Right lobe of liver (tissue), 6 donors: ENCODE results near the gene SNAP47. TPM values are rescaled to one million over a fixed set of nuclear protein-coding genes. Genes with fewer than 3 reads are reported as not detected.

Experiments
- ATAC-seq, 4 donors: fragments of 200-7000 bp; cut with Tn5 transposase; one replicate each; pipeline ENCODE4 v1.9.1; 2020; ENCODE audit warnings: mild to moderate bottlenecking in 4 of 4, moderate library complexity in 4 of 4
- DNase-seq, 3 donors: peaks; one replicate each; pipeline ENCODE4 v3.0.0-alpha.2; 2020
- H3K27ac ChIP-seq, 3 donors: fragments of 200-600 bp; one replicate each; pipeline ENCODE4 v1.8.0; 2022
- H3K27me3 ChIP-seq, 2 donors: fragments of 200-600 bp; one replicate each; pipeline ENCODE4 v1.8.0; 2022
- H3K36me3 ChIP-seq, 4 donors: fragments of 200-600 bp; sonication (generic) in 1 of 4; one replicate each; pipeline versions ENCODE4 v1.5.1 to v1.8.0; 2017 to 2022; ENCODE audit warnings: control low read depth in 1 of 4
- H3K4me1 ChIP-seq, 4 donors: fragments of 200-600 bp; sonication (generic) in 1 of 4; one replicate each; pipeline versions ENCODE4 v1.5.1 to v1.8.0; 2017 to 2022; ENCODE audit warnings: control low read depth in 1 of 4
- H3K4me3 ChIP-seq, 3 donors: fragments of 200-600 bp; one replicate each; pipeline ENCODE4 v1.8.0; 2022
- H3K9me3 ChIP-seq, 4 donors: fragments of 200-600 bp; sonication (generic) in 1 of 4; one replicate each; pipeline versions ENCODE4 v1.5.1 to v1.8.0; 2017 to 2022; ENCODE audit warnings: control low read depth in 1 of 4
- POLR2A ChIP-seq: fragments of 450-650 bp; IDR thresholded peaks from one replicate; pipeline ENCODE4 v1.6.1; 2017; ENCODE audit warnings: antibody characterized with exemption, mild to moderate bottlenecking
- WGBS: methylation state at CpG from one replicate; pipeline ENCODE4 v1.1.6; 2018; ENCODE audit warnings: low coverage, low lambda C conversion rate; ENCODE audit not compliant: insufficient coverage; ENCODE audit errors: missing lambda C conversion rate; 5-methylcytosine and 5-hydroxymethylcytosine counted together
- intact Hi-C, 2 donors: fragments of 100-400 bp; cut with DNase I; formaldehyde crosslinking; loops; one replicate each; pipeline versions ENCODE4 v1.11.2 to v1.14.1; 2022
- total RNA-seq, 6 experiments: library from RNA; depleted of rRNA in 2 of 6; stranded (reverse); fragments of >200 nt in 2 of 6; fragmentation: NEBNext Ultra II Directional in 3 of 6; extraction: Animal tissue kit (Norgen Biotek cat#: 25700) in 3 of 6; gene quantifications; one replicate each; pipeline versions ENCODE4 v1.1.0 to v1.2.4, GENCODE V29; 2016 to 2023
- TF ChIP-seq, protein P1 (sequence below), 4 donors: fragments of 200-600 bp in 3 of 4; fragments of 450-650 bp in 1 of 4; IDR thresholded peaks; one replicate each; pipeline versions ENCODE4 v1.5.1 to v1.8.0; 2016 to 2022; ENCODE audit warnings: antibody characterized with exemption in 4 of 4, mild to moderate bottlenecking in 2 of 4
- donor health status: DM: no; HTN: yes; CAD: no.
- donor health status: DM: no; HTN: no; CAD: no.
- donor health status: DM: no; HTN: no; CAD: no.
- donor health status: DM: no; HTN: yes; CAD: no.
- donor health status: DM: no; HTN: yes; CAD: no.

Gene SNAP47
- total RNA-seq, 6 experiments from 2014 or later = 15.2 to 32.5 (median 24.8) TPM

DNA sequence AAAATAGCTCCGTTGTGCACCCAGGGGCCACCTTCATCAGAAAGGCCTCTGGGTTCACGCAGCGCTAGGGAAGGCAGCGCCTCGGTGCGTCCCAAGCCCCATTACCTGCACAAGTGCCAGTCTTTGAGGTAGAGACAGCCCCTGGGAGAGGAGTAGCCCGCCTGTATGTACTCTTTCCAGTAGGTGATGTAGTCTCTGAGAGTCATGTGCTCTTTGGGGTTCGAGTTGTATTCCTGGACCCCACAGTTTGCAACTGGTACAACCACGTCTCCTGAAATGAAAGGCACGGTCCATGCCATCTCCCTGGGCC, 734 bp upstream of the SNAP47 start:
- Histone ChIP-seq H3K4me1 (peaks cover 0 to 35% (median 16%) of the 10 kb centered on the region in 4 donors), H3K27me3 (no peaks in the 10 kb centered on the region), H3K4me3 (peak overlapping the region; percentile 76 to 98 (median 96)), H3K36me3 (peaks cover 0 to 13% (median 3%) of the 10 kb centered on the region in 4 donors), H3K27ac (peak overlapping the region; percentile 72 to 82 (median 73)), H3K9me3 (no peaks in the 10 kb centered on the region)
- 0% methylated on average over 6 of the region's 10 CpGs for WGBS
- ATAC-seq (peak in 1 of 4 donors; percentile 0), DNase-seq (no peak)
- TF ChIP-seq, protein P1, sequence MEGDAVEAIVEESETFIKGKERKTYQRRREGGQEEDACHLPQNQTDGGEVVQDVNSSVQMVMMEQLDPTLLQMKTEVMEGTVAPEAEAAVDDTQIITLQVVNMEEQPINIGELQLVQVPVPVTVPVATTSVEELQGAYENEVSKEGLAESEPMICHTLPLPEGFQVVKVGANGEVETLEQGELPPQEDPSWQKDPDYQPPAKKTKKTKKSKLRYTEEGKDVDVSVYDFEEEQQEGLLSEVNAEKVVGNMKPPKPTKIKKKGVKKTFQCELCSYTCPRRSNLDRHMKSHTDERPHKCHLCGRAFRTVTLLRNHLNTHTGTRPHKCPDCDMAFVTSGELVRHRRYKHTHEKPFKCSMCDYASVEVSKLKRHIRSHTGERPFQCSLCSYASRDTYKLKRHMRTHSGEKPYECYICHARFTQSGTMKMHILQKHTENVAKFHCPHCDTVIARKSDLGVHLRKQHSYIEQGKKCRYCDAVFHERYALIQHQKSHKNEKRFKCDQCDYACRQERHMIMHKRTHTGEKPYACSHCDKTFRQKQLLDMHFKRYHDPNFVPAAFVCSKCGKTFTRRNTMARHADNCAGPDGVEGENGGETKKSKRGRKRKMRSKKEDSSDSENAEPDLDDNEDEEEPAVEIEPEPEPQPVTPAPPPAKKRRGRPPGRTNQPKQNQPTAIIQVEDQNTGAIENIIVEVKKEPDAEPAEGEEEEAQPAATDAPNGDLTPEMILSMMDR (IDR thresholded peaks at IDR 0.05) = no peak
- no peak for TF ChIP-seq POLR2A
- intact Hi-C loops = no loop called here

GRCh38 chr1:227735539-227736285, 477 bp downstream of the SNAP47 start:
- H3K4me1 ChIP-seq = peaks cover 0 to 23% (median 10%) of the 10 kb centered on the region in 4 donors

DNA sequence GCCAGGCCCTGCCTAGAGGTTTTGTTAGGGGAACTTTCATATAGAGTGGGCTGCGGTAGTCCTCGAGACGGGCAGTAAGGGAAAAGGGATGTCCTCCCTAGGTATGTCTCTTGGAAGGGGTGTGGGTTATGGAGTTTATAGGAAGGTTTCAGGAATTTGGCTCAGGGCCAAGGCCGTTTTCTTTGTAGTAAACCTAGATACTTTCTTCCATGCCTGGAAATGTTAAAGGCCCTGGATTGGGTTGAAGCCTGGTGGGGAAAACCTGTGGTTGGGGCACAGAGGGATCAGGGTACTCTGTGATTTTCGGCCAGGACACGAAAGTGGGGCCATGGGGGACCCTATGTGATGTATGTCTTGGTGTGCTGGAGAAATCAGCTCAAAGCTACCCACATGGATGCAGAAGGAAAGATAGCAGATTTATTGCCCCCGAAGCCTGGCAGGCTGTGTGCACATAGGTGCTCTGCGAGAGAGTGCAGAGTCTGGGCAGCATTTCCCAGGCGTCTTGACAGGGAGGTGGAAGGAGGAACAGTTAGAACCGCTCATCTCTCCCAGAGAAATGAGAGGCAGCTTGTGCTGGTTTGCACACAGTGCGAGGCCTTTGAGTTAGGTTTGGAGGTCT, 1.7 kb downstream of the SNAP47 start:
- Histone ChIP-seq H3K36me3 (peaks cover 0 to 13% (median 5%) of the 10 kb centered on the region in 4 donors), H3K4me3 (no peak overlapping the region), H3K4me1 (peaks cover 0 to 11% (median 4%) of the 10 kb centered on the region in 4 donors), H3K9me3 (no peaks in the 10 kb centered on the region), H3K27me3 (no peaks in the 10 kb centered on the region), H3K27ac (no peak overlapping the region)
- WGBS = 81% methylated on average over 6 of the region's 11 CpGs
- DNase-seq = peak in 1 of 3 donors; percentile 43
- no peak for ATAC-seq
- intact Hi-C loops = loop anchor here in 1 of 2 donors (5.0 kb wide), 1 partner anchor 175 kb away; the partner anchor contains the start of gene ZNF678
- TF ChIP-seq, protein P1 (IDR thresholded peaks at IDR 0.05) = no peak
- no peak for TF ChIP-seq POLR2A

More at GRCh38 chr1:227735539-227736285, 477 bp downstream of the SNAP47 start:
- peaks cover 0 to 13% (median 5%) of the 10 kb centered on the region in 4 donors for H3K36me3 ChIP-seq
- H3K9me3 ChIP-seq = no peaks in the 10 kb centered on the region
- no peaks in the 10 kb centered on the region for H3K27me3 ChIP-seq
- ATAC-seq (no peak), DNase-seq (no peak)
- WGBS = under 1% methylated on average over 31 of the region's 31 CpGs
- TF ChIP-seq POLR2A = no peak
- TF ChIP-seq, protein P1 (IDR thresholded peaks at IDR 0.05) = no peak
- intact Hi-C loops = loop anchor here in 1 of 2 donors (5.0 kb wide), 1 partner anchor 173 kb away; the partner anchor contains the start of gene ZNF678
- H3K4me3 ChIP-seq = peak overlapping the region; percentile 76 to 98 (median 96)
- peak overlapping the region; percentile 72 to 82 (median 73) for H3K27ac ChIP-seq

- no peak for TF ChIP-seq POLR2A
- TF ChIP-seq, protein P1 (IDR thresholded peaks at IDR 0.05) = no peak
- DNase-seq (no peak), ATAC-seq (no peak)
- WGBS = 80% methylated on average over 1 of the region's 9 CpGs
- no peak overlapping the region for H3K27ac ChIP-seq
- H3K27me3 ChIP-seq = no peaks in the 10 kb centered on the region
- peaks cover 0 to 4% (median 0%) of the 10 kb centered on the region in 4 donors for H3K36me3 ChIP-seq
- peaks cover 0 to 11% (median 2%) of the 10 kb centered on the region in 4 donors for H3K4me1 ChIP-seq
- no peaks in the 10 kb centered on the region for H3K9me3 ChIP-seq
- intact Hi-C loops = loop anchor here in 1 of 2 donors (5.0 kb wide), 1 partner anchor 177 kb away; the partner anchor contains the start of gene ZNF678
- H3K4me3 ChIP-seq = no peak overlapping the region
These were observed 3.6 kb downstream of the SNAP47 start for GRCh38 chr1:227738820-227739219.
